C4-2B (cell line): ENCODE data around the gene GALNTL6.
"Not testable (repeated sequence)": the region's sequence is repeated elsewhere in the genome, so short reads cannot be mapped to it uniquely, and the experiment has no call there.

Source experiments
- H3K27ac ChIP-seq: fragments of 450-650 bp; 2 replicates; pipeline ENCODE4 v1.5.1; 2017
- ZFX ChIP-seq: fragments of 450-650 bp; IDR thresholded peaks from 2 replicates; pipeline ENCODE4 v1.6.1; 2017
- TF ChIP-seq, protein P1 (sequence below): fragments of 450-650 bp; conservative IDR thresholded peaks from 2 replicates; pipeline ENCODE4 v1.5.1; 2017; ENCODE audit warnings: mild to moderate bottlenecking

Gene GALNTL6

GRCh38 chr4:172392741-172393140, 579.5 kb downstream of the GALNTL6 start:
- H3K27ac ChIP-seq = no peak overlapping the region
- TF ChIP-seq ZFX = no peak
- TF ChIP-seq, protein P1, sequence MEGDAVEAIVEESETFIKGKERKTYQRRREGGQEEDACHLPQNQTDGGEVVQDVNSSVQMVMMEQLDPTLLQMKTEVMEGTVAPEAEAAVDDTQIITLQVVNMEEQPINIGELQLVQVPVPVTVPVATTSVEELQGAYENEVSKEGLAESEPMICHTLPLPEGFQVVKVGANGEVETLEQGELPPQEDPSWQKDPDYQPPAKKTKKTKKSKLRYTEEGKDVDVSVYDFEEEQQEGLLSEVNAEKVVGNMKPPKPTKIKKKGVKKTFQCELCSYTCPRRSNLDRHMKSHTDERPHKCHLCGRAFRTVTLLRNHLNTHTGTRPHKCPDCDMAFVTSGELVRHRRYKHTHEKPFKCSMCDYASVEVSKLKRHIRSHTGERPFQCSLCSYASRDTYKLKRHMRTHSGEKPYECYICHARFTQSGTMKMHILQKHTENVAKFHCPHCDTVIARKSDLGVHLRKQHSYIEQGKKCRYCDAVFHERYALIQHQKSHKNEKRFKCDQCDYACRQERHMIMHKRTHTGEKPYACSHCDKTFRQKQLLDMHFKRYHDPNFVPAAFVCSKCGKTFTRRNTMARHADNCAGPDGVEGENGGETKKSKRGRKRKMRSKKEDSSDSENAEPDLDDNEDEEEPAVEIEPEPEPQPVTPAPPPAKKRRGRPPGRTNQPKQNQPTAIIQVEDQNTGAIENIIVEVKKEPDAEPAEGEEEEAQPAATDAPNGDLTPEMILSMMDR = no peak

DNA sequence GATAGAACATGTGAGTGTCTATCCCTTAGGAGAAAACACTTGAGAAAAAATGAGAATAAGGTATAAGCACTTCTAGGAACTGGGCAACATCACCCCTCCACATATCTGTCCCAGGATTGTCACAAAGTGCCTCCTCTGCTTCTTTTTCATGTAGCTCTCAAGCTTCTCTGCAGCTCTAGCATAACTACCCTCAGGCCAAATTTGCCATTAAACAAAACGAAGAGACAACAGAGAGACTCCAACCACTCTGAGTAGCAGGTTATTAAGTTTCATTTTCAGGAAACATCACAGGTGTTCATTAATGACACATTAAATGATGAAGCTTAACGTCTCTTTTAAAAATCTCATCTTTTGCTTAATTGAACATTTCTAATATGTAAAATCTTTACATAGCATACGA, 580.0 kb downstream of the GALNTL6 start:
- H3K27ac ChIP-seq = no peak overlapping the region
- TF ChIP-seq, protein P1 = no peak
- no peak for TF ChIP-seq ZFX

DNA sequence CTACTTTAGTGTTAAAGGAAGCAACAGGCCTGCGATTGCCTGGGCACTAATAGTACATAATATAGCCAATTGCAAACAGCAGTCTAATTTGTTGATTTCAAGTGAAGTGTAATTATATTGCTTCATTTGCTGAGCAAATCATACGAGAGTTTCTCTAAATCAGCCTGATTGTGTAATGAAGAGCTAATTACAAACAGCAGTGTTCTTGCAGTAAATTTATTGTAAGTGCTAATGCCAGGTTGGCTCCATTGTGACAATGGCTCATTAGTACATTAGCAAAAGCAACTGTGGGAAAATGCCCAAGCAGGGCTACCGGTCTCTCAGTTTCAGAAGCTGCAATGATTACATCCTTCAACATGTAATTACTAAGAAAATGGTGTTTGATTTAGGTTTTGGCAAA, 591.5 kb downstream of the GALNTL6 start:
- no peak for TF ChIP-seq ZFX
- TF ChIP-seq, protein P1 = no peak

DNA sequence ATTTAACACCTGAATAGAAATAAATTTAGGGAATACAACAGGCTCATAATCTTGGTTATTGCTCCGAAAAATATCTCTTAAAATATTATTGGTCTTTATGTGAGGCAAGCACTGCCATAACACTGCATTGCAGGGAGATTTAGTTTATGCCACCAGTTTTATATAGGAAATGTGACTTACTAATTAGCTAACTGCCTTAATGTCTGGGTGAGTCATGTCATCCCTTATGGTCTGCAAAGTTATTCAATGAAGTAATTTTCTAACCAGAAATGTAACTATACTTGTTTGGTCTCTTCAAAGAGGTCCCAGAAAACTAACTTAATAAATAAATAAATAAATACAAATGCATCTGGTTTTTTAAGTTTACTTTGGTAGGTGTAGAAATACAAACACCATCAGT, 597.2 kb downstream of the GALNTL6 start:
- TF ChIP-seq, protein P1 = no peak
- TF ChIP-seq ZFX = no peak
- H3K27ac ChIP-seq = no peak overlapping the region

More for the DNA sequence above, 591.5 kb downstream of the GALNTL6 start:
- H3K27ac ChIP-seq = no peak overlapping the region

GRCh38 chr4:172411149-172411548, 597.9 kb downstream of the GALNTL6 start:
- no peak overlapping the region for H3K27ac ChIP-seq
- TF ChIP-seq, protein P1 = no peak
- no peak for TF ChIP-seq ZFX

DNA sequence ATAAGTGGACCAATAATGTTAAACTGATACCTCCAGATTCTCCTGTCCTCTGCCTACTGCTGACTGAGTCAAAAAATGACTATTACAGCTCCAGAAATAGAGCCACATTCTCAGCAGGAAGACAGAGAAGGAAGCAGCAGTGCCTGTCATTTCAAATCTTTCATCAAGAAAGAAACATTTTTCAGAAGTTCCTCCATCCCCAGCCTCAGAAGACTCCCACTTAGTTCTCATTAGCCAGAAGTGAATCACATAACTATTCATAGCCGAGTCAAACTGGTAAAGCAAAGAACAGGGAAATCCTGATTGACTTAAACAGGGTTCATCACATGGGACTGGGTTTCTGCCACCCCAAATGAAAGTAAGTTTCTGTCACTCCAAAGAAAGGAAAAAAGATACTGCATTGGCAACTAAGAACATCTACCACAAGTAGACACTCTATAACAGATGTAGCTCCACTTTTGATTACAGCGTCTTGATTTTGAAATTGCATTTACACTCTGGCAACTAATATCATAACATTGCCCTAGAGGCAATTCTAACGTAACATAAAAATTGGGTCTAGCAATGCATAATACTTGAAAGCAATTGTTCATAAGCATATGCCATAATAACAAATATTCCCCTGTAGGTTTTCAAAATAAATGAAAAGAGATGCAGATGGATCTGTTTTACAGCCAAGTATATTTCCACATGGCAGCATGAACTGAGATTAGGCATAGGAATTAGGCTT, 599.8 kb downstream of the GALNTL6 start:
- no peak overlapping the region for H3K27ac ChIP-seq
- no peak for TF ChIP-seq ZFX
- TF ChIP-seq, protein P1 = no peak

- H3K27ac ChIP-seq = not testable (repeated sequence)
Observed at GRCh38 chr4:172428979-172429378, 615.8 kb downstream of the GALNTL6 start.

- no peak overlapping the region for H3K27ac ChIP-seq
- TF ChIP-seq ZFX = no peak
- TF ChIP-seq, protein P1 = no peak
Observed at GRCh38 chr4:172480471-172480870, 667.3 kb downstream of the GALNTL6 start.
